Kidney tubule cell (primary cell): ENCODE measurements around the gene FMO2.

Experiments
- DNase-seq: peaks from one replicate; pipeline ENCODE4 v3.0.0-alpha.2; 2018; ENCODE audit warnings: low spot score

The FMO2 gene

GRCh38 chr1:171185091-171185490 lies at the start of gene FMO2:
Gene FMO2 (plus strand): TSS chr1:171185300. CDS start chr1:171185714, 414 bp downstream.
- DNase-seq: no peak

- no peak for DNase-seq
Observed at GRCh38 chr1:171137580-171137979, 47.5 kb upstream of the FMO2 start.

- no peak for DNase-seq
Observed at GRCh38 chr1:171138980-171139379, 46.1 kb upstream of the FMO2 start.

- DNase-seq: no peak
Observed at GRCh38 chr1:171139890-171140289, 45.2 kb upstream of the FMO2 start.

- no peak for DNase-seq
Observed at GRCh38 chr1:171140401-171140800, 44.7 kb upstream of the FMO2 start.

GRCh38 chr1:171140956-171141687 lies 44.0 kb upstream of the FMO2 start:
- DNase-seq: no peak

GRCh38 chr1:171141688-171142415 lies 43.2 kb upstream of the FMO2 start:
- DNase-seq: no peak

GRCh38 chr1:171142416-171143385 lies 42.4 kb upstream of the FMO2 start:
- DNase-seq: no peak

- DNase-seq: no peak
Observed at GRCh38 chr1:171150156-171150555, 34.9 kb upstream of the FMO2 start.

GRCh38 chr1:171152549-171152948 lies 32.6 kb upstream of the FMO2 start:
- no peak for DNase-seq

- no peak for DNase-seq
Observed at GRCh38 chr1:171155484-171155883, 29.6 kb upstream of the FMO2 start.

- DNase-seq: no peak
Observed at GRCh38 chr1:171158096-171158495, 27.0 kb upstream of the FMO2 start.

GRCh38 chr1:171158551-171158950 lies 26.5 kb upstream of the FMO2 start:
- DNase-seq: no peak

- no peak for DNase-seq
Observed at GRCh38 chr1:171159148-171159547, 26.0 kb upstream of the FMO2 start.

- DNase-seq: peak; percentile 47
Observed at GRCh38 chr1:171160211-171160610, 24.9 kb upstream of the FMO2 start.

GRCh38 chr1:171160639-171161354 lies 24.3 kb upstream of the FMO2 start:
- no peak for DNase-seq

- no peak for DNase-seq
Observed at GRCh38 chr1:171161431-171161830, 23.7 kb upstream of the FMO2 start.

- DNase-seq: no peak
Observed at GRCh38 chr1:171166361-171166760, 18.7 kb upstream of the FMO2 start.

GRCh38 chr1:171167785-171168184 lies 17.3 kb upstream of the FMO2 start:
- DNase-seq: no peak

GRCh38 chr1:171172471-171172870 lies 12.6 kb upstream of the FMO2 start:
- no peak for DNase-seq

GRCh38 chr1:171173069-171173468 lies 12.0 kb upstream of the FMO2 start:
- no peak for DNase-seq
